ENCODE measurements around the gene FAM50A.
A peak's percentile ranks its signal among the peaks of the same experiment; 100 is the strongest.
"Not testable (repeated sequence)": the region's sequence is repeated elsewhere in the genome, so short reads cannot be mapped to it uniquely, and the experiment has no call there.

FAM50A gene

DNA sequence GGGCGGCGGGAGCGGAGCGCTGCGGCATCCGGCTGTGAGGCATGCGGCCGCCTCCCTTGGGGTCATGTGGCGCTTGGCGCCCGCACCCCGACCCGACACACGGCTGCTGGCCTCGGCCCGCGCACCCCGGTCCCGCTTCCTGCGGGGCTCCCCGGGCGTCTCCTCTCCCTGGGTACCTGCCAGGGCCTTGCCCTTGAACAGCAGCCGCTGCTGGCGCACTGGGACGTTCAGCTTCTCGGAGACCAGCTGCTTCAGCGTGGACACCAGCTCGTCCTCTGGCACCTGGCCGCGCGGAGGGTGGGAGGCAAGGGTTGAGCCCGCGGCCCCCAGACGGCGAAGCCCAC, 42.1 kb downstream of the FAM50A start:
- no peak for DNase-seq

DNA sequence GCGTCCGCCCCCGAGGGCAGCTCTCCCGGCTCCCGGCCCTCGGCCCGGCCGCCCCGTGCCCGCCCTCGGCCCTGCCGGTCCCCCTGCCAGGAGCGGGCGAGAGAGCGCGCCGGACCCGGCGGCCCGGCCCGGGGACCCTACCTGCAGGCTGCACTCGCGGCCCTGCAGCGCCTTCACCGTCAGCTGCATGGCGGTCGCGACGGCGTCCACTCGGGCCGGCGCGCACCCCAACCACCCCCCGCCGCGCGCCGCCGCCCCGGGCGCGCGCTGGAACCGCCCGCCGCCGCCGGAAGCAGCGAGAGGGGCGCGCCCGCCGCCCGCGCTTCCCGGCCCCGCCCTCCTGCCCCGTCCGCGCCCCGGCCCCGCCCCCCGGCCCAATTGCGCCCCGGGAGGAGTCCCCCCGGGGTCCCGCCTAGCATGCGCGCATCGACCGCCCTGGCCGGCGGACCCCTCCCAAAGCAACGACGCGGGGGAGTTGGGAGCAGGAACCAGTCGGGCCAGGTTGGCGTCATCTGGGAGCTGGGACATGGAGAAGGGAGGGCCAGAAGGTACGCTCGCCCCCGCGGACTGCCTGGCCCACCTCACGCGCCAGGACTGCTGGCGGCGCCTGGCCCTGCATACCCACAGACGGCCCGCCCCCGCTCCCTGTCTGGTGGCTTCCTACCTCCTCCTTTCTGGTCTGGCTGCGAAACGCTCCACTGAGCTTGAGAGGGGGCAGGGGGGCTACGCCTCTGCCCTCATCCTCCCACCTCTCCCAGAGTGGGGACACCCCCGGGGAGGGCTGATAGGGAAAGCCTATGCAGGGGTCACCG, 42.7 kb downstream of the FAM50A start, which contains the start of gene UBL4A:
Gene UBL4A, minus strand, starts transcription at position 220 of the 812 bp plus-strand sequence. Its CDS starts 31 bp downstream, at position 189.
- DNase-seq: peak; percentile 25

DNA sequence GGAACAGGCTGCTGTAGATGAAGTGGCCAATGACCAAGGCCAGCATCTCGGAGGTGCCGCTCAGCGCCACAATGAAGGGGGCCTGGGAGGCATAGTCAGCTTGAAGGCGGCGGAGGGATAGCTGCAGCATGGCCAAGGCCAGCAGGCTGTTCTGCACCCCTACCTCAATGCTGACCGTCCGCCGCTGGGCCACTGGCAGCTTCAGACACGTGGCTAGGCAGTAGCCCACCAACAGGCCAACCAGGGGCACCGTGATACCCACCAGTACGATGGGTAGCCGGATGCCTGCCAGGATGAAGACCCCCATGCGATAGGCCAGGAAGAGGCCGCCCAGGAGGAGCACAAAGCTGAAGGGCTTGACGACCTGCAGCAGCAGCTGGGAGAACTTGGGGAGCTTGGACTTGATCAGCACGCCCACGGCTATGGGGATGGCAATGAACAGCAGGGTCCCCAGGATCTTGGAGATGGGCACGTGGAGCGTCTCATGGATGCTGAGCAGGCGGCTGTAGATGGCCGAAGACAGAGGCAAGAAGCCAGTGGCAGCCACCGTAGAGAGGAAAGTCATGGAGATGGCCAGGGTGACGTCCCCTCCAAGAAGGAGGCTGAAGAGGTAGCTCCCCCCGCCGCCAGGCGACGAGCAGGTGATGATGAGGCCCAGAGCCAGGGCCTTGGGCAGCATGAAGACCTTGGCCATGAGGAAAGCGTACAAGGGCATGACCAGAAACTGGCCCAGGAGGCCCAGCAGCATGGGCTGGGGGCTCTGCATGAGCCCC, 43.8 kb downstream of the FAM50A start:
- DNase-seq: no peak

DNA sequence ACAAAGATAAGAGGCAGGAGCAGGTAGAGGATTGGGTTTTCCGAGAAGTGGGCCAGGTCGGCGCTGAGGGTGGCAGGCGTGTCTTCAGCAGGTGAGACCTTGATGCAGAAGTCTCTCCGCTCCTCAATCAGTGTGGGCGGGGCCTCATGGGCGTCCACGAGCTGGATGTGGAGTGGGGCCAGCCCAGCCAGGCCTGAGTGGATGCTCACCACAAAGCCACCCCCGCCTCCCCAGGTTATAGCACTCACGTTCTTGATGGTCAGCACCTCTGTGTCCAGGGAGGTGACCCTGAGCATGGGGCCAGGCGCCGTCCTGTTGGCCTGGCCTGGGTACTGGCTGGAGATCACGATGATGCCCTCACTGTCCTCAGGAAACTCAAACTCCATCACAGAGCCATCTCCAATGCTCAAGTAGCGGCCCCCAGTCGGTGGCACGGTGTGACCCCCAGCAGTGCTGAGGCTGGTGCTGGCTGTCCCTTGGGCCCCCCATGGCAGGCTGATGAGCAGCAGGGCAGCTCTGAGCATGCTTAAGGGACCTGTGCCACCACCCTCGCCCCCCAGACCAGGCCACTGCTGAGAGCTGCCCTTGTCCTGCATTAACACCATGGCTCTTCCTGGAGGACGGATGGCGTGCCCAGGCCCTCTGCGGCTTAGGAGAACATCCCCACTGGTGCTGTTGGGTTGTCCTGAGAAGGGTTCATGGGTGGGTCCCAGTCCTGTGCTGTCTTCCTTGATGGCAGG, 44.6 kb downstream of the FAM50A start:
- no peak for DNase-seq

GRCh38 chrX:154489182-154489581, 45.2 kb downstream of the FAM50A start:
- DNase-seq: no peak

DNA sequence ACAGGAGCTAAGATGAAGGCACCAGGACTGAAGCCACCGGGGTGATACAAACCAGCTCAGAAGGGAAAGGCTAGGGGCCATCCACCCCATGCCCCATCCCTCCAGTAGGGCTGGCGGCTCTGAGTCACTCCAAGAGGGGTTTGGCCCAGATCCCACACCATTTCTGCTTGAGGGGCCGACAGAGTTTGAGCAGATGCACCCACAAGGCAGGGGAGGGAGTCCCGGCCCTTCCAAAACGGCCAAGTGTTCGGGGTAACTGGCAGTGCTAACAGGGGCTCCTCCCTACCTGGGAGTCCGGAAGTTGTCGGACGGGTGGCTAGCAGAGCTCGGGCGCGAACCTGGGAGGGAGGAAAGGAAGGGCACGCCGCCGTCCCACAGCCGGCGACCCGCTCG, 46.1 kb downstream of the FAM50A start:
- DNase-seq: peak; percentile 52

- peak; percentile 92 for DNase-seq
Measured at GRCh38 chrX:154490414-154491083, 46.6 kb downstream of the FAM50A start, which contains the start of gene SLC10A3. SLC10A3 (minus strand) TSS chrX:154490629; CDS start chrX:154488940, 1,689 bp downstream.

GRCh38 chrX:154494715-154495114, 50.8 kb downstream of the FAM50A start:
- DNase-seq: no peak

DNA sequence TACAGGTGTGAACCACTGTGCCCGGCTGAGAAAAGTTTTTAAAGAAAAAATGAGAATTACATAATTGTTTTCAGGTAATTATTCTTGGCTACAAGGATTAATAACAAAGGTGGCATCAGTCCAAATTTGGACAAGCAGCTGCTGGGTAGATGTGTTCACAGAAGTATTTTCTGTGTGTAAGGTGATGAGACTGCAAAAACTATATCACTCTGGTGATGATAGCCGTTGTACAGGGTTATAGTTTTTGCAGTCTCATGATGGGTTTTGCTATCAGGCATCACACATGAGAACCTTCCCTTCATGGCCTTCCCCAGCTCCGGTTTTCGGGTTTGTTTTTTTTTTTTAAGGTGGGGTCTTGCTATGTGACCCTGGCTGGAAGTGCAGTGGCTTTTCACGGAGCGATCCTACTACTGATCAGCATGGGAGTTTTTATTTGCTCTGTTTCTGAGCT, 51.6 kb downstream of the FAM50A start:
- DNase-seq: no peak

GRCh38 chrX:154496591-154497137, 52.7 kb downstream of the FAM50A start:
- not testable (repeated sequence) for DNase-seq
